G401 (cell line): ENCODE data around the gene SANBR. TPM values are rescaled to one million over a fixed set of nuclear protein-coding genes. Genes with fewer than 3 reads are reported as not detected.

Experiments used
- DNase-seq: peaks from one replicate; pipeline ENCODE4 v3.0.0-alpha.2; 2015; ENCODE audit warnings: low spot score
- in situ Hi-C: cut with HindIII; loops from 2 replicates; pipeline ENCODE4 v1.10.0; 2016; ENCODE audit warnings: low sequenced_read_pairs, mixed read lengths
- total RNA-seq: library from RNA; depleted of rRNA; stranded (reverse); fragments of >200 nt; shearing (Covaris generic); gene quantifications from 2 replicates; pipeline ENCODE4 v1.2.3, GENCODE V29; 2014; rRNA removed

SANBR gene
- total RNA-seq, 1 experiment from 2014 or later, result 17.2 TPM

GRCh38 chr2:61074100-61074499 is 8.4 kb downstream of the SANBR start:
- DNase-seq, result no peak
- in situ Hi-C loops, result no loop called here

DNA sequence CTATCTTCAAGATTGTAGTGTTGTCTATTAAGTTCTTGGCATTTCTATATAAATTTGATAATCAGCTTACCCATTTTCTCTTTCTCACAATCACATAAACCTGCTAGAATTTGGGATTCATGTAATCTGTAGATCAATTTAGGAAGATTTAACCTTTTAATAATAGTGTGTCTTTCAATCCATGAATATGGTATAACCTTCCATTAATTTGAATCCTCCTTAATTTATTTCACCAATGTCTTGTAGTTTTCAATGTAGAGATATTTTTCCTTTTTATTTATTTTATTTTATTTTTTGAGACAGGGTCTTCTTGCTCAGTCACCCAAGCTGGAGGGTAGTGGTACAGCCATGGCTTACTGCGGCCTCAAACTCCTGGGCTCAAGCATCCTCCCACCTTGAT is 20.2 kb downstream of the SANBR start:
- no peak for DNase-seq
- in situ Hi-C loops, result no loop called here

- in situ Hi-C loops, result no loop called here
- DNase-seq, result no peak
Measured at GRCh38 chr2:61089797-61090196, 24.1 kb downstream of the SANBR start.

GRCh38 chr2:61090386-61090921 is 24.8 kb downstream of the SANBR start:
- no peak for DNase-seq
- in situ Hi-C loops, result no loop called here

DNA sequence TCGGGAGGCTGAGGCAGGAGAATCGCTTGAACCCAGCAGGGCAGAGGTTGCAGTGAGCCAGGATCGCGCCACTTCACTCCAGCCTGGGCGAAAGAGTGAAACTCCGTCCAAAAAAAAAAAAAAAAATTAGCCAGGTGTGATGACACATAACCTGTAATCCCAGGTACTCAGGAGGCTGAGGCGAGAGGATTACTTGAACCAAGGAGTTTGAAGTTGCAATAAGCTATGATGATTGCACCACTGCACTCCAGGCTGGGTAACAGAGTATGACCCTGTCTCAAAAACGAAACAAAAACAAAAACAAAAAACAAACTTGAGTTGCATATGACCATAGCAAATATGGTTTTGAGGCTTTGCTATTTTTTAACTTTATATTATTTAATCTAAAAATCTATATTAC is 25.8 kb downstream of the SANBR start:
- no peak for DNase-seq
- in situ Hi-C loops, result no loop called here

DNA sequence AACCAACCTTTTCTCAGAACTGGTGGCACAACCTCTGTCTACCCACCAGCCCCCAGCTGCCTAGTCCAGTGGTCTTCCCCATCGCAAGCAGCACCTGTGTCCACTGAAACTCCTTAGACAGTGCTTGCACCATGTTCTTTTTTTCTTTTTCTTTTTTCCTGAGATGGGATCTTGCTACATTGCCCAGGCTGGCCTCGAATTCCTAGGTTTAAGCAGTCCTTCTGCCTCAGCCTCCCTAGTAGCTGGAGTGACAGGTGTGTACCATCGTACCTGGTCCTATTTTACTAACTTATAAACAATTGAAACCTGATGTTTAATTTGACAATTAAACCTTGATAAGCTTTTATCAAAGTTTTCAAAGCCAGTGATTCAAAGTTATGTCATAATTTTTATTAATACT is 30.8 kb downstream of the SANBR start:
- DNase-seq, result no peak
- in situ Hi-C loops, result no loop called here

- in situ Hi-C loops, result no loop called here
Measured at GRCh38 chr2:61100801-61101200, 35.1 kb downstream of the SANBR start.

DNA sequence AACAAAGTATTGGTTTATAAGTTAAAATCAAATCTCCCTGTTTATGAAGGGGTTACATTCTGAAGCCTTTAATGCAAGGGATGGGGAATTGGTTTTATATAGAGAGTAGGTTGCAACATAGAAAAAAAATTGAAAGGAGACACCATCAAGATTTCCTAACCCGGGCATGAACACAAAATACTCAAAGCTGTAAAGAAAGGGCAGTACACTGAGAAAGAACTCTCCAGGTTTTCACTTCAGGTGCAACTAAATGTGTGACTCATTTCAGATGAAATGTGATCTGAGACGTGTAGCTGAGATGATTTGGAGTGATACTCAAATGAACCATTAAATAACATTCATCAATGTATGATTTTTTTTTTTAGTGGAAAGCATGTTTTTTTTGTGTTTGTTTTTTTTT is 43.6 kb downstream of the SANBR start:
- in situ Hi-C loops, result no loop called here
- no peak for DNase-seq

More at GRCh38 chr2:61100801-61101200, 35.1 kb downstream of the SANBR start:
- DNase-seq, result no peak

- DNase-seq, result no peak
- in situ Hi-C loops, result no loop called here
Measured at GRCh38 chr2:61111708-61112107, 46.0 kb downstream of the SANBR start.

- DNase-seq, result no peak
- in situ Hi-C loops, result no loop called here
Measured at GRCh38 chr2:61114147-61114546, 48.5 kb downstream of the SANBR start.

Other genes with a start within 250 kb of the SANBR start
- gene REL, start 184.3 kb upstream of the SANBR start, total RNA-seq, result 3.2 and 4.1 TPM in 2 replicates
- 39.8 and 62.1 TPM in 2 replicates for gene PEX13, start 48.2 kb upstream of the SANBR start, total RNA-seq
- gene PUS10, start 47.6 kb upstream of the SANBR start, total RNA-seq, result 7.1 and 8.2 TPM in 2 replicates
- gene C2orf74, start 96.3 kb downstream of the SANBR start, total RNA-seq, result 1.2 TPM in 1 of 2 replicates, not detected in the other